A673 (cell line): ENCODE results near the gene MFAP5. TPM values are rescaled to one million over a fixed set of nuclear protein-coding genes. Genes with fewer than 3 reads are reported as not detected.
A peak's percentile ranks its signal among the peaks of the same experiment; 100 is the strongest.

ENCODE experiments used
- BruUV-seq: library from RNA; stranded (reverse); fragments of 400-500 nt; replicated peaks from 2 replicates; lab custom pipeline; 2021; lab: Mats Ljungman, UMichigan
- CTCF ChIA-PET: fragments of 300-600 bp; sonication (Branson Sonifier 250); formaldehyde crosslinking; loops from one replicate; lab custom pipeline; 2022; ENCODE audit warnings: antibody characterized with exemption; lab: Charles Lee
- POLR2A ChIA-PET: fragments of 300-600 bp; sonication (Branson Sonifier 250); formaldehyde crosslinking; loops from one replicate; lab custom pipeline; 2022; ENCODE audit warnings: antibody characterized with exemption; ENCODE audit not compliant: low non-redundant PET; lab: Charles Lee
- DNase-seq: peaks from one replicate; pipeline ENCODE4 v3.0.0-alpha.2; 2015; ENCODE audit warnings: low spot score
- H3K27ac ChIP-seq: fragments of 200-600 bp; sonication (generic); 2 replicates; pipeline ENCODE4 v1.5.1; 2016; ENCODE audit warnings: mixed run types, low read depth, mild to moderate bottlenecking, mixed read lengths, antibody characterized with exemption, low read length; ENCODE audit not compliant: poor library complexity, severe bottlenecking
- H3K27me3 ChIP-seq: fragments of 200-600 bp; sonication (generic); replicated peaks from 2 replicates; pipeline ENCODE4 v1.6.1; 2017; ENCODE audit warnings: mixed run types, low read depth, mild to moderate bottlenecking, mixed read lengths, antibody characterized with exemption, low read length; ENCODE audit not compliant: insufficient read depth, poor library complexity
- H3K36me3 ChIP-seq: fragments of 200-600 bp; sonication (generic); 2 replicates; pipeline ENCODE4 v1.6.1; 2016; ENCODE audit warnings: mixed run types, mild to moderate bottlenecking, mixed read lengths, antibody characterized with exemption, low read length; ENCODE audit not compliant: insufficient read depth, poor library complexity, severe bottlenecking
- H3K4me1 ChIP-seq: fragments of 200-600 bp; sonication (generic); 2 replicates; pipeline ENCODE4 v1.6.1; 2017; ENCODE audit warnings: mixed run types, mild to moderate bottlenecking, mixed read lengths, antibody characterized with exemption, low read length; ENCODE audit not compliant: insufficient read depth, poor library complexity, severe bottlenecking
- H3K4me3 ChIP-seq: fragments of 200-600 bp; sonication (generic); 2 replicates; pipeline ENCODE4 v1.5.1; 2016; ENCODE audit warnings: low read depth, mixed run types, mild to moderate bottlenecking, mixed read lengths, low read length; ENCODE audit not compliant: poor library complexity, severe bottlenecking
- H3K9me3 ChIP-seq: fragments of 200-600 bp; sonication (generic); 2 replicates; pipeline ENCODE4 v1.6.1; 2016; ENCODE audit warnings: mixed run types, low read depth, mild to moderate bottlenecking, mixed read lengths, antibody characterized with exemption, low read length; ENCODE audit not compliant: poor library complexity, severe bottlenecking
- EZH2 ChIP-seq: fragments of 200-600 bp; sonication (generic); IDR thresholded peaks from 2 replicates; pipeline ENCODE4 v1.6.1; 2017; ENCODE audit warnings: borderline replicate concordance, low read depth, mild to moderate bottlenecking, mixed read lengths, antibody characterized with exemption, low read length; ENCODE audit not compliant: poor library complexity, severe bottlenecking
- intact Hi-C: fragments of 100-400 bp; cut with micrococcal nuclease; formaldehyde crosslinking; loops from one replicate; pipeline ENCODE4 v1.10.0; 2022; ENCODE audit not compliant: unreplicated experiment
- total RNA-seq: library from RNA; stranded (reverse); gene quantifications from 2 replicates; pipeline ENCODE4 v1.2.3, GENCODE V29; 2021
- TF ChIP-seq, protein P1 (sequence below): fragments of 300-800, 200-600 bp; sonication (generic); conservative IDR thresholded peaks from 2 replicates; pipeline ENCODE4 v1.5.1; 2017; ENCODE audit warnings: low read depth, mild to moderate bottlenecking, antibody characterized with exemption, low read length, moderate library complexity, mixed read lengths

MFAP5 gene
- total RNA-seq, 1 experiment from 2014 or later: 1.7 TPM

DNA sequence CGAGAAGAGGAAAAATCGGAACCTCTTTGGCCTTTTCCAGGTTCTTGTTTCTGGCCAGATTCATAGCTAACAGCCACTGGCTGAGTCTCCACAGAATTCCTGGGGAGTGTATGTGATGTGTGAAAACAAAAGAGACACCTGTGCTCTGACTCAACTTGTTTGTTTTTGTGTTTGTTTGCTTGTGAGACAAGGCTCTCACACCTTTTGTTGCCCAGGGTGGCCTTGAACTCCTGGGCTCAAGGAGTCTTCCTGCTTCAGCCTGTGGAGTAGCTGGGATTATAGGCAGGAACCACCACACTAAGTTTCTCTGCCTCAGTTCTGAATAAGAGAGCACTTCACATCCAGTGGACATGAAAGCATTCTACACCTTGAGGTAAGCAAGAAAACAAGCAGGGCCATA, 22.7 kb downstream of the MFAP5 start:
- H3K9me3 ChIP-seq: no peaks in the 10 kb centered on the region
- TF ChIP-seq, protein P1, sequence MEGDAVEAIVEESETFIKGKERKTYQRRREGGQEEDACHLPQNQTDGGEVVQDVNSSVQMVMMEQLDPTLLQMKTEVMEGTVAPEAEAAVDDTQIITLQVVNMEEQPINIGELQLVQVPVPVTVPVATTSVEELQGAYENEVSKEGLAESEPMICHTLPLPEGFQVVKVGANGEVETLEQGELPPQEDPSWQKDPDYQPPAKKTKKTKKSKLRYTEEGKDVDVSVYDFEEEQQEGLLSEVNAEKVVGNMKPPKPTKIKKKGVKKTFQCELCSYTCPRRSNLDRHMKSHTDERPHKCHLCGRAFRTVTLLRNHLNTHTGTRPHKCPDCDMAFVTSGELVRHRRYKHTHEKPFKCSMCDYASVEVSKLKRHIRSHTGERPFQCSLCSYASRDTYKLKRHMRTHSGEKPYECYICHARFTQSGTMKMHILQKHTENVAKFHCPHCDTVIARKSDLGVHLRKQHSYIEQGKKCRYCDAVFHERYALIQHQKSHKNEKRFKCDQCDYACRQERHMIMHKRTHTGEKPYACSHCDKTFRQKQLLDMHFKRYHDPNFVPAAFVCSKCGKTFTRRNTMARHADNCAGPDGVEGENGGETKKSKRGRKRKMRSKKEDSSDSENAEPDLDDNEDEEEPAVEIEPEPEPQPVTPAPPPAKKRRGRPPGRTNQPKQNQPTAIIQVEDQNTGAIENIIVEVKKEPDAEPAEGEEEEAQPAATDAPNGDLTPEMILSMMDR: no peak
- TF ChIP-seq EZH2: no peak
- no peaks in the 10 kb centered on the region for H3K4me1 ChIP-seq
- no peak overlapping the region for H3K4me3 ChIP-seq
- no peak for DNase-seq
- POLR2A ChIA-PET: interaction anchor here (0.7 kb wide), 1 partner anchor 1105 kb away, joined by 6 read pairs; no protein-coding TSS in a partner anchor
- H3K27ac ChIP-seq: no peak overlapping the region
- no peaks in the 10 kb centered on the region for H3K27me3 ChIP-seq
- H3K36me3 ChIP-seq: no peaks in the 10 kb centered on the region
- no TSS peak for BruUV-seq
- intact Hi-C loops: no loop called here
- CTCF ChIA-PET: no interaction called here

DNA sequence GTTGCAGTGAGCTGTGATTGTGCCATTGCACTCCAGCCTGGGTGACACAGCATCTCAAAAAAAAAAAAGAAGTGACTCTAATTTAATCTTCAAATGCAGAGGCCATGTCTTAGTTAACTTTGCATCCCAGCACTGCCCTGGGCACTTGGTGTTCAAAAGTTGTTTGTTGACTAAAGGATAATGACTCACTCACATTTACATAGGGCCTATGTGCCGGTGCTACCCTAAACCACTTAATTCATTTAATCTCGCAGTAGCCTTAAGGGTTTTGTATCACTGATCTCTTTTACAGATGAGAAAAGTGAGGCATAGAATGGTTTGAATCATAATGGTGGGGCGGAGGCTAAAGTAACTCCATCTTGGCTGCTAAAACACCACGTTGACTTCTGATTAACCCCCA, 23.7 kb downstream of the MFAP5 start:
- H3K27me3 ChIP-seq: no peaks in the 10 kb centered on the region
- intact Hi-C loops: no loop called here
- BruUV-seq: no TSS peak
- no peak for DNase-seq
- ChIA-PET POLR2A (no interaction called here), CTCF (interaction anchor here (0.6 kb wide), 1 partner anchor 18 kb away, joined by 10 read pairs; no protein-coding TSS in a partner anchor)
- H3K36me3 ChIP-seq: no peaks in the 10 kb centered on the region
- no peaks in the 10 kb centered on the region for H3K4me1 ChIP-seq
- TF ChIP-seq, protein P1: no peak
- TF ChIP-seq EZH2: no peak
- no peak overlapping the region for H3K27ac ChIP-seq
- H3K4me3 ChIP-seq: no peak overlapping the region
- no peaks in the 10 kb centered on the region for H3K9me3 ChIP-seq

GRCh38 chr12:8637666-8638065, 25.0 kb downstream of the MFAP5 start:
- no peaks in the 10 kb centered on the region for H3K36me3 ChIP-seq
- no peak overlapping the region for H3K4me3 ChIP-seq
- no peak overlapping the region for H3K27ac ChIP-seq
- ChIA-PET POLR2A (interaction anchor here (0.6 kb wide), 1 partner anchor 980 kb away, joined by 4 read pairs; no protein-coding TSS in a partner anchor), CTCF (interaction anchor here (0.6 kb wide), 1 partner anchor 19 kb away, joined by 3 read pairs; no protein-coding TSS in a partner anchor)
- H3K9me3 ChIP-seq: no peaks in the 10 kb centered on the region
- no peaks in the 10 kb centered on the region for H3K4me1 ChIP-seq
- H3K27me3 ChIP-seq: no peaks in the 10 kb centered on the region
- BruUV-seq: no TSS peak
- peak; percentile 53 for DNase-seq
- intact Hi-C loops: no loop called here
- TF ChIP-seq, protein P1: no peak
- no peak for TF ChIP-seq EZH2
